GM23338 (cell line): ENCODE measurements around the gene NCOA6. TPM values are rescaled to one million over a fixed set of nuclear protein-coding genes. Genes with fewer than 3 reads are reported as not detected.

ENCODE experiments used
- ATAC-seq: fragments of 200-7000 bp; cut with Tn5 transposase; 3 replicates; pipeline ENCODE4 v1.9.1; 2020
- DNase-seq: peaks from one replicate; pipeline ENCODE4 v3.0.0-alpha.2; 2015; ENCODE audit warnings: low spot score
- H2AFZ ChIP-seq: fragments of 200-600 bp; sonication (generic); 2 replicates; pipeline ENCODE4 v1.8.0; 2016; ENCODE audit warnings: antibody characterized with exemption, mild to moderate bottlenecking, moderate library complexity
- H3F3A ChIP-seq: fragments of 200-600 bp; sonication (generic); replicated peaks from 2 replicates; pipeline ENCODE4 v1.8.0; 2017; ENCODE audit warnings: antibody characterized with exemption, mixed run types, low read depth
- H3K27ac ChIP-seq: fragments of 200-600 bp; sonication (generic); 2 replicates; pipeline ENCODE4 v1.6.1; 2016; ENCODE audit warnings: low read depth
- H3K27me3 ChIP-seq: fragments of 200-600 bp; sonication (generic); 2 replicates; pipeline ENCODE4 v1.8.0; 2016; ENCODE audit warnings: mild to moderate bottlenecking, mixed run types, moderate library complexity; ENCODE audit not compliant: insufficient read depth
- H3K36me3 ChIP-seq: fragments of 200-600 bp; sonication (generic); 2 replicates; pipeline ENCODE4 v1.8.0; 2016; ENCODE audit warnings: mild to moderate bottlenecking; ENCODE audit not compliant: insufficient read depth
- H3K4me1 ChIP-seq: fragments of 200-600 bp; sonication (generic); 2 replicates; pipeline ENCODE4 v1.8.0; 2016; ENCODE audit warnings: mild to moderate bottlenecking, moderate library complexity; ENCODE audit not compliant: insufficient read depth
- H3K4me2 ChIP-seq: fragments of 200-600 bp; sonication (generic); 2 replicates; pipeline ENCODE4 v1.7.1; 2017; ENCODE audit warnings: mixed run types
- H3K4me3 ChIP-seq: fragments of 200-600 bp; sonication (generic); 2 replicates; pipeline ENCODE4 v1.6.1; 2016; ENCODE audit warnings: mixed run types
- H3K79me2 ChIP-seq: fragments of 200-600 bp; sonication (generic); replicated peaks from 2 replicates; pipeline ENCODE4 v1.8.0; 2017; ENCODE audit warnings: mild to moderate bottlenecking; ENCODE audit not compliant: insufficient read depth
- H3K9me2 ChIP-seq: fragments of 200-600 bp; sonication (generic); 2 replicates; pipeline ENCODE4 v1.8.0; 2017; ENCODE audit not compliant: insufficient read depth
- H4K20me1 ChIP-seq: fragments of 200-600 bp; sonication (generic); replicated peaks from 2 replicates; pipeline ENCODE4 v1.8.0; 2017; ENCODE audit warnings: mild to moderate bottlenecking; ENCODE audit not compliant: insufficient read depth
- H3K27ac Mint-ChIP-seq: 2 replicates; pipeline ENCODE4 v1.8.0; 2020; ENCODE audit warnings: inconsistent platforms, mild to moderate bottlenecking, moderate library complexity, mixed read lengths
- H3K27me3 Mint-ChIP-seq: 3 replicates; pipeline ENCODE4 v1.8.0; 2022; ENCODE audit warnings: low read depth, mild to moderate bottlenecking, moderate library complexity, mixed read lengths, inconsistent platforms; ENCODE audit not compliant: insufficient read depth, poor library complexity
- H3K36me3 Mint-ChIP-seq: 3 replicates; pipeline ENCODE4 v1.8.0; 2021; ENCODE audit warnings: low read depth, mild to moderate bottlenecking, inconsistent platforms, moderate library complexity, mixed read lengths
- H3K4me1 Mint-ChIP-seq: 3 replicates; pipeline ENCODE4 v1.8.0; 2020; ENCODE audit warnings: mild to moderate bottlenecking, inconsistent platforms, mixed read lengths
- H3K4me3 Mint-ChIP-seq: 3 replicates; pipeline ENCODE4 v1.8.0; 2021; ENCODE audit warnings: moderate library complexity, mild to moderate bottlenecking, inconsistent platforms, mixed read lengths
- H3K9me3 Mint-ChIP-seq: 3 replicates; pipeline ENCODE4 v1.8.0; 2020; ENCODE audit warnings: moderate library complexity, mild to moderate bottlenecking, inconsistent platforms, mixed read lengths
- EZH2 ChIP-seq: fragments of 200-600 bp; sonication (generic); IDR thresholded peaks from one replicate; pipeline ENCODE4 v1.8.0; 2017; ENCODE audit warnings: antibody characterized with exemption, mild to moderate bottlenecking, low read depth; ENCODE audit not compliant: unreplicated experiment
- EZH2phosphoT487 ChIP-seq: fragments of 200-600 bp; sonication (generic); IDR thresholded peaks from one replicate; pipeline ENCODE4 v1.8.1; 2018; ENCODE audit warnings: antibody characterized with exemption; ENCODE audit not compliant: unreplicated experiment
- NANOG ChIP-seq: IDR thresholded peaks from 2 replicates; pipeline ENCODE4 v1.6.1; 2016; ENCODE audit warnings: antibody characterized with exemption, borderline replicate concordance
- POLR2AphosphoS5 ChIP-seq: IDR thresholded peaks from 2 replicates; pipeline ENCODE4 v1.6.1; 2016; ENCODE audit warnings: antibody characterized with exemption, low read depth
- STAT1 ChIP-seq: IDR thresholded peaks from one replicate; pipeline ENCODE4 v1.6.1; 2016; ENCODE audit warnings: antibody characterized with exemption; ENCODE audit not compliant: unreplicated experiment
- ZNF331 ChIP-seq: fragments of 250-450 bp; sonication (Bioruptor Pico); IDR thresholded peaks from 2 replicates; pipeline ENCODE4 v1.5.0; 2020; ENCODE audit warnings: low read depth, mild to moderate bottlenecking, moderate library complexity
- polyA plus RNA-seq: library from polyadenylated mRNA; unstranded; fragments of >200 nt; fragmentation: Nextera tagmentation; extraction: Ambion mirVana; gene quantifications from 2 replicates; pipeline ENCODE4 v1.2.1, GENCODE V29; 2016
- total RNA-seq: library from RNA; depleted of rRNA; stranded (reverse); fragments of >200 nt; shearing (Covaris generic); gene quantifications from 2 replicates; pipeline ENCODE4 v1.2.3, GENCODE V29; 2014
- TF ChIP-seq, protein P1 (sequence below): fragments of 250-450 bp; sonication (Bioruptor Pico); IDR thresholded peaks from 2 replicates; pipeline ENCODE4 v1.5.0; 2020; ENCODE audit warnings: mild to moderate bottlenecking, moderate library complexity
- TF ChIP-seq, protein P2 (sequence below): IDR thresholded peaks from one replicate; pipeline ENCODE4 v1.6.1; 2018; ENCODE audit warnings: antibody characterized with exemption; ENCODE audit not compliant: unreplicated experiment
- TF ChIP-seq, protein P3 (sequence below), 2 experiments: fragments of 200-600 bp in 1 of 2; sonication (generic) in 1 of 2; conservative IDR thresholded peaks; 2 replicates each; pipeline versions ENCODE4 v1.5.1 to v1.6.1; 2016 to 2017; ENCODE audit warnings: antibody characterized with exemption in 2 of 2, low read depth in 2 of 2, mild to moderate bottlenecking in 2 of 2, moderate library complexity in 1 of 2

NCOA6 gene
- total and polyA plus RNA-seq, 2 experiments from 2014 or later, result 10.6 to 17.4 TPM

DNA sequence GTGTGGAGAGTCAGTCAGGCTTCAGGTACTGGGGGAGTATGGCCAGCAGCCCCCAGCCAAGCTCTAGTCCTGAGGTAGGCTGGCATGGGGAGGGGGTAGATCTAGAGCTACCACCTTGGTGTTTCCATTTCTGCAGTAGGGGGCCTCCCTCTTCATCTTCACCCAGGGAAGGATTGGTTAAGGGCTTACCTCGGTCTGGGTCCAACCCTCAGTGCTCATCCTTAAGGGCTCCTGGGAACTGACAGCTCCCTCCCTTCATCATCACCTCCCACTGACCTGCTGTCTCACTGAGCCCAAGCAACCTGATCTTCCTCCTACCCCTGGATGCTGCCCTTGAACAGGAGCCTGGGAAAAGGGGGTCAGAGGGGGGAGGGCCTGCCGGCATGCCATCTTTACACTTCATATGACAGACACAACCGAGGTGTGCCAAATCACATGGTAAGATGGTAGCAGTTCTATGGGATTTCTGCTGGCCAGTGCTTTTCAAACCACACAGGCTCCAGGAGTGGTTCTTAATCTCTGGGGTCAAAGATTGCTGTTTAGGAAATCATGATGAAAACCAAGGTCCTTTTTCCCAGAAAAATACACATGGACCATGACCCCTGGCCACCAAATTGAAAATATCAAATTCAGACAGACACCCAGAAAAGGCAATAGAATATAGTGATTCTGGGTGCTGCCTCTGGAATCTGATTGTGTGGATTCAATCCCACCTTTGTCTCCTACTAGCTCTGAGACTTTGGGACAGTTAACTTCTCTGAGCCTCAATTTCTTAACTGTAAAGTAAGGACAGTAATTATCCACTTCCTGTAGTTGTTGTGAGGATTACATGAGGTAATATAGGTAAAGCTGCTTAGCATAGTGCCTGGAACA, 118.3 kb downstream of the NCOA6 start:
- Histone ChIP-seq H3K36me3 (no peaks in the 10 kb centered on the region), H3K4me2 (no peak overlapping the region), H2AFZ (no peak overlapping the region), H3K4me1 (peaks cover 17% of the 10 kb centered on the region; the same call in 1 of the 2 replicates), H3K4me3 (no peak overlapping the region), H3F3A (peaks cover 20% of the 10 kb centered on the region; the same call in 1 of the 2 replicates), H3K27me3 (peaks cover 37% of the 10 kb centered on the region), H4K20me1 (0 out of 2 replicates have a peak, but pooled peaks cover 4% of the 10 kb centered on the region), H3K27ac (no peak overlapping the region), H3K79me2 (no peaks in the 10 kb centered on the region), H3K9me2 (no peaks in the 10 kb centered on the region)
- TF ChIP-seq NANOG (no peak), EZH2phosphoT487 (no peak), STAT1 (no peak), ZNF331 (CRISPR knock-in tag) (no peak), EZH2 (no peak), POLR2AphosphoS5 (no peak)
- TF ChIP-seq, protein P1, sequence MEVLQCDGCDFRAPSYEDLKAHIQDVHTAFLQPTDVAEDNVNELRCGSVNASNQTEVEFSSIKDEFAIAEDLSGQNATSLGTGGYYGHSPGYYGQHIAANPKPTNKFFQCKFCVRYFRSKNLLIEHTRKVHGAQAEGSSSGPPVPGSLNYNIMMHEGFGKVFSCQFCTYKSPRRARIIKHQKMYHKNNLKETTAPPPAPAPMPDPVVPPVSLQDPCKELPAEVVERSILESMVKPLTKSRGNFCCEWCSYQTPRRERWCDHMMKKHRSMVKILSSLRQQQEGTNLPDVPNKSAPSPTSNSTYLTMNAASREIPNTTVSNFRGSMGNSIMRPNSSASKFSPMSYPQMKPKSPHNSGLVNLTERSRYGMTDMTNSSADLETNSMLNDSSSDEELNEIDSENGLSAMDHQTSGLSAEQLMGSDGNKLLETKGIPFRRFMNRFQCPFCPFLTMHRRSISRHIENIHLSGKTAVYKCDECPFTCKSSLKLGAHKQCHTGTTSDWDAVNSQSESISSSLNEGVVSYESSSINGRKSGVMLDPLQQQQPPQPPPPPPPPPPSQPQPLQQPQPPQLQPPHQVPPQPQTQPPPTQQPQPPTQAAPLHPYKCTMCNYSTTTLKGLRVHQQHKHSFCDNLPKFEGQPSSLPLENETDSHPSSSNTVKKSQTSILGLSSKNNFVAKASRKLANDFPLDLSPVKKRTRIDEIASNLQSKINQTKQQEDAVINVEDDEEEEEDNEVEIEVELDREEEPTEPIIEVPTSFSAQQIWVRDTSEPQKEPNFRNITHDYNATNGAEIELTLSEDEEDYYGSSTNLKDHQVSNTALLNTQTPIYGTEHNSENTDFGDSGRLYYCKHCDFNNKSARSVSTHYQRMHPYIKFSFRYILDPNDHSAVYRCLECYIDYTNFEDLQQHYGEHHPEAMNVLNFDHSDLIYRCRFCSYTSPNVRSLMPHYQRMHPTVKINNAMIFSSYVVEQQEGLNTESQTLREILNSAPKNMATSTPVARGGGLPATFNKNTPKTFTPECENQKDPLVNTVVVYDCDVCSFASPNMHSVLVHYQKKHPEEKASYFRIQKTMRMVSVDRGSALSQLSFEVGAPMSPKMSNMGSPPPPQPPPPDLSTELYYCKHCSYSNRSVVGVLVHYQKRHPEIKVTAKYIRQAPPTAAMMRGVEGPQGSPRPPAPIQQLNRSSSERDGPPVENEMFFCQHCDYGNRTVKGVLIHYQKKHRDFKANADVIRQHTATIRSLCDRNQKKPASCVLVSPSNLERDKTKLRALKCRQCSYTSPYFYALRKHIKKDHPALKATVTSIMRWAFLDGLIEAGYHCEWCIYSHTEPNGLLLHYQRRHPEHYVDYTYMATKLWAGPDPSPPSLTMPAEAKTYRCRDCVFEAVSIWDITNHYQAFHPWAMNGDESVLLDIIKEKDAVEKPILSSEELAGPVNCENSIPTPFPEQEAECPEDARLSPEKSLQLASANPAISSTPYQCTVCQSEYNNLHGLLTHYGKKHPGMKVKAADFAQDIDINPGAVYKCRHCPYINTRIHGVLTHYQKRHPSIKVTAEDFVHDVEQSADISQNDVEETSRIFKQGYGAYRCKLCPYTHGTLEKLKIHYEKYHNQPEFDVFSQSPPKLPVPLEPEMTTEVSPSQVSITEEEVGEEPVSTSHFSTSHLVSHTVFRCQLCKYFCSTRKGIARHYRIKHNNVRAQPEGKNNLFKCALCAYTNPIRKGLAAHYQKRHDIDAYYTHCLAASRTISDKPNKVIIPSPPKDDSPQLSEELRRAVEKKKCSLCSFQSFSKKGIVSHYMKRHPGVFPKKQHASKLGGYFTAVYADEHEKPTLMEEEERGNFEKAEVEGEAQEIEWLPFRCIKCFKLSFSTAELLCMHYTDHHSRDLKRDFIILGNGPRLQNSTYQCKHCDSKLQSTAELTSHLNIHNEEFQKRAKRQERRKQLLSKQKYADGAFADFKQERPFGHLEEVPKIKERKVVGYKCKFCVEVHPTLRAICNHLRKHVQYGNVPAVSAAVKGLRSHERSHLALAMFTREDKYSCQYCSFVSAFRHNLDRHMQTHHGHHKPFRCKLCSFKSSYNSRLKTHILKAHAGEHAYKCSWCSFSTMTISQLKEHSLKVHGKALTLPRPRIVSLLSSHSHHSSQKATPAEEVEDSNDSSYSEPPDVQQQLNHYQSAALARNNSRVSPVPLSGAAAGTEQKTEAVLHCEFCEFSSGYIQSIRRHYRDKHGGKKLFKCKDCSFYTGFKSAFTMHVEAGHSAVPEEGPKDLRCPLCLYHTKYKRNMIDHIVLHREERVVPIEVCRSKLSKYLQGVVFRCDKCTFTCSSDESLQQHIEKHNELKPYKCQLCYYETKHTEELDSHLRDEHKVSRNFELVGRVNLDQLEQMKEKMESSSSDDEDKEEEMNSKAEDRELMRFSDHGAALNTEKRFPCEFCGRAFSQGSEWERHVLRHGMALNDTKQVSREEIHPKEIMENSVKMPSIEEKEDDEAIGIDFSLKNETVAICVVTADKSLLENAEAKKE (CRISPR knock-in tag), result no peak
- TF ChIP-seq, protein P2, sequence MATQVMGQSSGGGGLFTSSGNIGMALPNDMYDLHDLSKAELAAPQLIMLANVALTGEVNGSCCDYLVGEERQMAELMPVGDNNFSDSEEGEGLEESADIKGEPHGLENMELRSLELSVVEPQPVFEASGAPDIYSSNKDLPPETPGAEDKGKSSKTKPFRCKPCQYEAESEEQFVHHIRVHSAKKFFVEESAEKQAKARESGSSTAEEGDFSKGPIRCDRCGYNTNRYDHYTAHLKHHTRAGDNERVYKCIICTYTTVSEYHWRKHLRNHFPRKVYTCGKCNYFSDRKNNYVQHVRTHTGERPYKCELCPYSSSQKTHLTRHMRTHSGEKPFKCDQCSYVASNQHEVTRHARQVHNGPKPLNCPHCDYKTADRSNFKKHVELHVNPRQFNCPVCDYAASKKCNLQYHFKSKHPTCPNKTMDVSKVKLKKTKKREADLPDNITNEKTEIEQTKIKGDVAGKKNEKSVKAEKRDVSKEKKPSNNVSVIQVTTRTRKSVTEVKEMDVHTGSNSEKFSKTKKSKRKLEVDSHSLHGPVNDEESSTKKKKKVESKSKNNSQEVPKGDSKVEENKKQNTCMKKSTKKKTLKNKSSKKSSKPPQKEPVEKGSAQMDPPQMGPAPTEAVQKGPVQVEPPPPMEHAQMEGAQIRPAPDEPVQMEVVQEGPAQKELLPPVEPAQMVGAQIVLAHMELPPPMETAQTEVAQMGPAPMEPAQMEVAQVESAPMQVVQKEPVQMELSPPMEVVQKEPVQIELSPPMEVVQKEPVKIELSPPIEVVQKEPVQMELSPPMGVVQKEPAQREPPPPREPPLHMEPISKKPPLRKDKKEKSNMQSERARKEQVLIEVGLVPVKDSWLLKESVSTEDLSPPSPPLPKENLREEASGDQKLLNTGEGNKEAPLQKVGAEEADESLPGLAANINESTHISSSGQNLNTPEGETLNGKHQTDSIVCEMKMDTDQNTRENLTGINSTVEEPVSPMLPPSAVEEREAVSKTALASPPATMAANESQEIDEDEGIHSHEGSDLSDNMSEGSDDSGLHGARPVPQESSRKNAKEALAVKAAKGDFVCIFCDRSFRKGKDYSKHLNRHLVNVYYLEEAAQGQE, result no peak
- TF ChIP-seq, protein P3, sequence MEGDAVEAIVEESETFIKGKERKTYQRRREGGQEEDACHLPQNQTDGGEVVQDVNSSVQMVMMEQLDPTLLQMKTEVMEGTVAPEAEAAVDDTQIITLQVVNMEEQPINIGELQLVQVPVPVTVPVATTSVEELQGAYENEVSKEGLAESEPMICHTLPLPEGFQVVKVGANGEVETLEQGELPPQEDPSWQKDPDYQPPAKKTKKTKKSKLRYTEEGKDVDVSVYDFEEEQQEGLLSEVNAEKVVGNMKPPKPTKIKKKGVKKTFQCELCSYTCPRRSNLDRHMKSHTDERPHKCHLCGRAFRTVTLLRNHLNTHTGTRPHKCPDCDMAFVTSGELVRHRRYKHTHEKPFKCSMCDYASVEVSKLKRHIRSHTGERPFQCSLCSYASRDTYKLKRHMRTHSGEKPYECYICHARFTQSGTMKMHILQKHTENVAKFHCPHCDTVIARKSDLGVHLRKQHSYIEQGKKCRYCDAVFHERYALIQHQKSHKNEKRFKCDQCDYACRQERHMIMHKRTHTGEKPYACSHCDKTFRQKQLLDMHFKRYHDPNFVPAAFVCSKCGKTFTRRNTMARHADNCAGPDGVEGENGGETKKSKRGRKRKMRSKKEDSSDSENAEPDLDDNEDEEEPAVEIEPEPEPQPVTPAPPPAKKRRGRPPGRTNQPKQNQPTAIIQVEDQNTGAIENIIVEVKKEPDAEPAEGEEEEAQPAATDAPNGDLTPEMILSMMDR (conservative IDR thresholded peaks at IDR 0.05; ENCODE audit: low read depth in 2 of 2), result no peak
- Mint-ChIP-seq H3K36me3 (no peaks in the 10 kb centered on the region), H3K9me3 (no peaks in the 10 kb centered on the region; the same call in 2 of the 3 replicates), H3K4me1 (peaks cover 19% of the 10 kb centered on the region), H3K27me3 (peaks cover 53% of the 10 kb centered on the region), H3K27ac (no peak overlapping the region), H3K4me3 (no peak overlapping the region)
- ATAC-seq (no peak), DNase-seq (no peak)
